Lower lobe of right lung (tissue), 2 donors: Measurements from ENCODE around the gene NSG1. TPM values are rescaled to one million over a fixed set of nuclear protein-coding genes. Genes with fewer than 3 reads are reported as not detected.

Source experiments
- ATAC-seq, 2 donors: fragments of 200-7000 bp; cut with Tn5 transposase; one replicate each; pipeline ENCODE4 v1.9.1; 2020 to 2022; ENCODE audit warnings: mild to moderate bottlenecking in 2 of 2, moderate library complexity in 2 of 2
- DNase-seq: peaks from one replicate; pipeline ENCODE4 v3.0.0-alpha.2; 2020
- H3K27ac ChIP-seq: fragments of 200-600 bp; one replicate; pipeline ENCODE4 v1.8.0; 2022
- H3K27me3 ChIP-seq: fragments of 200-600 bp; one replicate; pipeline ENCODE4 v1.8.0; 2022; ENCODE audit warnings: low read depth
- H3K36me3 ChIP-seq: fragments of 200-600 bp; one replicate; pipeline ENCODE4 v1.8.0; 2022; ENCODE audit warnings: mild to moderate bottlenecking
- H3K4me1 ChIP-seq: fragments of 200-600 bp; one replicate; pipeline ENCODE4 v1.8.0; 2022
- H3K4me3 ChIP-seq: fragments of 200-600 bp; one replicate; pipeline ENCODE4 v1.8.0; 2022; ENCODE audit warnings: mild to moderate bottlenecking
- H3K9me3 ChIP-seq: fragments of 200-600 bp; one replicate; pipeline ENCODE4 v1.8.0; 2022
- CTCF ChIP-seq: fragments of 200-600 bp; IDR thresholded peaks from one replicate; pipeline ENCODE4 v1.8.0; 2022; ENCODE audit warnings: antibody characterized with exemption, mild to moderate bottlenecking
- intact Hi-C: fragments of 100-400 bp; cut with DNase I; formaldehyde crosslinking; loops from one replicate; pipeline ENCODE4 v1.11.0; 2022
- total RNA-seq: library from RNA; stranded (reverse); fragmentation: NEBNext Ultra II Directional; extraction: Animal tissue kit (Norgen Biotek cat#: 25700); gene quantifications from one replicate; pipeline ENCODE4 v1.2.1, GENCODE V29; 2021
- donor health status: DM: no; HTN: yes; CAD: no; lungs with severe emphysema.

Gene NSG1
- total RNA-seq, 1 donor from 2014 or later: 0.50 TPM

GRCh38 chr4:4446434-4446833 is 59.5 kb downstream of the NSG1 start:
- Histone ChIP-seq H3K4me3 (no peak overlapping the region), H3K27me3 (no peaks in the 10 kb centered on the region), H3K36me3 (no peaks in the 10 kb centered on the region), H3K4me1 (no peaks in the 10 kb centered on the region), H3K27ac (no peak overlapping the region), H3K9me3 (no peaks in the 10 kb centered on the region)
- intact Hi-C loops: no loop called here
- ATAC-seq (no peak), DNase-seq (no peak)
- no peak for TF ChIP-seq CTCF

- TF ChIP-seq CTCF: no peak
- peaks cover 82% of the 10 kb centered on the region for H3K36me3 ChIP-seq
- H3K4me3 ChIP-seq: no peak overlapping the region
Observed at GRCh38 chr4:4455210-4455865, 68.4 kb downstream of the NSG1 start.

GRCh38 chr4:4456351-4456750 is 69.4 kb downstream of the NSG1 start:
- no peak for TF ChIP-seq CTCF
- H3K36me3 ChIP-seq: peaks cover 82% of the 10 kb centered on the region
- H3K9me3 ChIP-seq: peaks cover 4% of the 10 kb centered on the region
- intact Hi-C loops: no loop called here
- H3K4me3 ChIP-seq: no peak overlapping the region
- H3K4me1 ChIP-seq: no peaks in the 10 kb centered on the region
- ATAC-seq (no peak), DNase-seq (no peak)
- no peak overlapping the region for H3K27ac ChIP-seq
- H3K27me3 ChIP-seq: no peaks in the 10 kb centered on the region

More at GRCh38 chr4:4455210-4455865, 68.4 kb downstream of the NSG1 start:
- Histone ChIP-seq H3K4me1 (no peaks in the 10 kb centered on the region), H3K27ac (no peak overlapping the region), H3K9me3 (peaks cover 4% of the 10 kb centered on the region), H3K27me3 (no peaks in the 10 kb centered on the region)
- ATAC-seq (peak in 1 of 2 donors; percentile 30), DNase-seq (no peak)
- intact Hi-C loops: no loop called here

- no peak overlapping the region for H3K27ac ChIP-seq
- ATAC-seq (no peak), DNase-seq (no peak)
- intact Hi-C loops: no loop called here
- no peaks in the 10 kb centered on the region for H3K27me3 ChIP-seq
- no peak overlapping the region for H3K4me3 ChIP-seq
- peaks cover 77% of the 10 kb centered on the region for H3K36me3 ChIP-seq
- TF ChIP-seq CTCF: no peak
- H3K9me3 ChIP-seq: peaks cover 4% of the 10 kb centered on the region
- no peaks in the 10 kb centered on the region for H3K4me1 ChIP-seq
Observed at GRCh38 chr4:4456816-4457578, 70.1 kb downstream of the NSG1 start.

GRCh38 chr4:4457803-4458553 is 71.1 kb downstream of the NSG1 start:
- H3K27ac ChIP-seq: no peak overlapping the region
- intact Hi-C loops: no loop called here
- H3K36me3 ChIP-seq: peaks cover 68% of the 10 kb centered on the region
- no peaks in the 10 kb centered on the region for H3K9me3 ChIP-seq
- no peak for TF ChIP-seq CTCF
- H3K4me1 ChIP-seq: no peaks in the 10 kb centered on the region
- no peaks in the 10 kb centered on the region for H3K27me3 ChIP-seq
- ATAC-seq: no peak
- DNase-seq: no peak
- no peak overlapping the region for H3K4me3 ChIP-seq
